ENCODE results near the gene DPPA3.

GRCh38 chr12:7732993-7733392 is 21.8 kb downstream of the DPPA3 start:
- TF ChIP-seq, protein P1, sequence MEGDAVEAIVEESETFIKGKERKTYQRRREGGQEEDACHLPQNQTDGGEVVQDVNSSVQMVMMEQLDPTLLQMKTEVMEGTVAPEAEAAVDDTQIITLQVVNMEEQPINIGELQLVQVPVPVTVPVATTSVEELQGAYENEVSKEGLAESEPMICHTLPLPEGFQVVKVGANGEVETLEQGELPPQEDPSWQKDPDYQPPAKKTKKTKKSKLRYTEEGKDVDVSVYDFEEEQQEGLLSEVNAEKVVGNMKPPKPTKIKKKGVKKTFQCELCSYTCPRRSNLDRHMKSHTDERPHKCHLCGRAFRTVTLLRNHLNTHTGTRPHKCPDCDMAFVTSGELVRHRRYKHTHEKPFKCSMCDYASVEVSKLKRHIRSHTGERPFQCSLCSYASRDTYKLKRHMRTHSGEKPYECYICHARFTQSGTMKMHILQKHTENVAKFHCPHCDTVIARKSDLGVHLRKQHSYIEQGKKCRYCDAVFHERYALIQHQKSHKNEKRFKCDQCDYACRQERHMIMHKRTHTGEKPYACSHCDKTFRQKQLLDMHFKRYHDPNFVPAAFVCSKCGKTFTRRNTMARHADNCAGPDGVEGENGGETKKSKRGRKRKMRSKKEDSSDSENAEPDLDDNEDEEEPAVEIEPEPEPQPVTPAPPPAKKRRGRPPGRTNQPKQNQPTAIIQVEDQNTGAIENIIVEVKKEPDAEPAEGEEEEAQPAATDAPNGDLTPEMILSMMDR (IDR thresholded peaks at IDR 0.05 in 2 of 3, conservative IDR thresholded peaks at IDR 0.05 in 1 of 3; ENCODE audit: insufficient read depth in 2 of 3, low read depth in 1 of 3, low read length in 3 of 3): no peak
- TF ChIP-seq ATF2 (CRISPR knock-in tag; IDR thresholded peaks at IDR 0.05): no peak
- no peak for TF ChIP-seq DPF2 (IDR thresholded peaks at IDR 0.05)
- no peak for TF ChIP-seq CREBBP (IDR thresholded peaks at IDR 0.05; ENCODE audit: low read depth, low read length)
- TF ChIP-seq SIN3A (IDR thresholded peaks at IDR 0.05; ENCODE audit: borderline replicate concordance in 2 of 2, control insufficient read depth in 1 of 2, low read depth in 2 of 2, low read length in 2 of 2): no peak
- TF ChIP-seq EGR1 (conservative IDR thresholded peaks at IDR 0.05): no peak
- no peak for TF ChIP-seq JUND (IDR thresholded peaks at IDR 0.05; ENCODE audit: borderline replicate concordance, low read depth, low read length)
- TF ChIP-seq JUND (tag; IDR thresholded peaks at IDR 0.05; ENCODE audit: borderline replicate concordance, low read depth, low read length): no peak
- no peak for TF ChIP-seq ELF1 (tag; IDR thresholded peaks at IDR 0.05)
- TF ChIP-seq, protein P2, sequence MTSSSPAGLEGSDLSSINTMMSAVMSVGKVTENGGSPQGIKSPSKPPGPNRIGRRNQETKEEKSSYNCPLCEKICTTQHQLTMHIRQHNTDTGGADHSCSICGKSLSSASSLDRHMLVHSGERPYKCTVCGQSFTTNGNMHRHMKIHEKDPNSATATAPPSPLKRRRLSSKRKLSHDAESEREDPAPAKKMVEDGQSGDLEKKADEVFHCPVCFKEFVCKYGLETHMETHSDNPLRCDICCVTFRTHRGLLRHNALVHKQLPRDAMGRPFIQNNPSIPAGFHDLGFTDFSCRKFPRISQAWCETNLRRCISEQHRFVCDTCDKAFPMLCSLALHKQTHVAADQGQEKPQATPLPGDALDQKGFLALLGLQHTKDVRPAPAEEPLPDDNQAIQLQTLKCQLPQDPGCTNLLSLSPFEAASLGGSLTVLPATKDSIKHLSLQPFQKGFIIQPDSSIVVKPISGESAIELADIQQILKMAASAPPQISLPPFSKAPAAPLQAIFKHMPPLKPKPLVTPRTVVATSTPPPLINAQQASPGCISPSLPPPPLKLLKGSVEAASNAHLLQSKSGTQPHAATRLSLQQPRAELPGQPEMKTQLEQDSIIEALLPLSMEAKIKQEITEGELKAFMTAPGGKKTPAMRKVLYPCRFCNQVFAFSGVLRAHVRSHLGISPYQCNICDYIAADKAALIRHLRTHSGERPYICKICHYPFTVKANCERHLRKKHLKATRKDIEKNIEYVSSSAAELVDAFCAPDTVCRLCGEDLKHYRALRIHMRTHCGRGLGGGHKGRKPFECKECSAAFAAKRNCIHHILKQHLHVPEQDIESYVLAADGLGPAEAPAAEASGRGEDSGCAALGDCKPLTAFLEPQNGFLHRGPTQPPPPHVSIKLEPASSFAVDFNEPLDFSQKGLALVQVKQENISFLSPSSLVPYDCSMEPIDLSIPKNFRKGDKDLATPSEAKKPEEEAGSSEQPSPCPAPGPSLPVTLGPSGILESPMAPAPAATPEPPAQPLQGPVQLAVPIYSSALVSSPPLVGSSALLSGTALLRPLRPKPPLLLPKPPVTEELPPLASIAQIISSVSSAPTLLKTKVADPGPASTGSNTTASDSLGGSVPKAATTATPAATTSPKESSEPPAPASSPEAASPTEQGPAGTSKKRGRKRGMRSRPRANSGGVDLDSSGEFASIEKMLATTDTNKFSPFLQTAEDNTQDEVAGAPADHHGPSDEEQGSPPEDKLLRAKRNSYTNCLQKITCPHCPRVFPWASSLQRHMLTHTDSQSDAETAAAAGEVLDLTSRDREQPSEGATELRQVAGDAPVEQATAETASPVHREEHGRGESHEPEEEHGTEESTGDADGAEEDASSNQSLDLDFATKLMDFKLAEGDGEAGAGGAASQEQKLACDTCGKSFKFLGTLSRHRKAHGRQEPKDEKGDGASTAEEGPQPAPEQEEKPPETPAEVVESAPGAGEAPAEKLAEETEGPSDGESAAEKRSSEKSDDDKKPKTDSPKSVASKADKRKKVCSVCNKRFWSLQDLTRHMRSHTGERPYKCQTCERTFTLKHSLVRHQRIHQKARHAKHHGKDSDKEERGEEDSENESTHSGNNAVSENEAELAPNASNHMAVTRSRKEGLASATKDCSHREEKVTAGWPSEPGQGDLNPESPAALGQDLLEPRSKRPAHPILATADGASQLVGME (CRISPR knock-in tag; IDR thresholded peaks at IDR 0.05): no peak

All from K562 (cell line).